Body of pancreas (tissue), 4 donors: ENCODE results near the gene ADAMTS15. TPM values are rescaled to one million over a fixed set of nuclear protein-coding genes. Genes with fewer than 3 reads are reported as not detected.
A peak's percentile ranks its signal among the peaks of the same experiment; 100 is the strongest.

Experiments
- ATAC-seq: fragments of 150-250 bp; one replicate; pipeline ENCODE4 v1.9.1; 2016
- DNase-seq, 4 donors: peaks; one replicate each; pipeline ENCODE4 v3.0.0-alpha.2; 2019
- H3K27ac ChIP-seq, 4 donors: fragments of 200-600 bp; sonication (generic); 1 replicate in 3 of 4; 2 replicates in 1 of 4; pipeline versions ENCODE4 v1.5.1 to v1.6.1; 2016 to 2019; ENCODE audit warnings: mild to moderate bottlenecking in 1 of 4, mixed read lengths in 1 of 4, moderate library complexity in 1 of 4
- H3K27me3 ChIP-seq, 2 donors: fragments of 200-600 bp; sonication (generic); one replicate each; pipeline ENCODE4 v1.6.0; 2016; ENCODE audit warnings: mild to moderate bottlenecking in 1 of 2
- H3K36me3 ChIP-seq, 2 donors: fragments of 200-600 bp; sonication (generic); replicated peaks in 1 of 2; 2 replicates each; pipeline ENCODE4 v1.5.1; 2016; ENCODE audit warnings: low read depth in 2 of 2; ENCODE audit not compliant: insufficient read depth in 1 of 2
- H3K4me1 ChIP-seq: fragments of 200-600 bp; sonication (generic); one replicate; pipeline ENCODE4 v1.6.0; 2016
- H3K4me3 ChIP-seq, 2 donors: fragments of 200-600 bp; sonication (generic); 1 replicate in 1 of 2; 2 replicates in 1 of 2; pipeline ENCODE4 v1.5.1; 2016 to 2019
- H3K9me3 ChIP-seq, 3 donors: fragments of 200-600 bp; sonication (generic); 1 replicate in 2 of 3; 2 replicates in 1 of 3; pipeline ENCODE4 v1.5.1; 2016
- CTCF ChIP-seq, 7 experiments: fragments of 450-650 bp in 4 of 7; fragments of 200-600 bp in 3 of 7; sonication (generic) in 3 of 7; IDR thresholded peaks; one replicate each; pipeline ENCODE4 v1.5.1; 2016 to 2019; ENCODE audit warnings: antibody characterized with exemption in 7 of 7
- POLR2A ChIP-seq, 3 donors: fragments of 450-650 bp; IDR thresholded peaks; one replicate each; pipeline ENCODE4 v1.6.1; 2016; ENCODE audit warnings: antibody characterized with exemption in 3 of 3, mild to moderate bottlenecking in 2 of 3
- WGBS, 2 donors: methylation state at CpG; one replicate each; pipeline ENCODE4 v1.1.5; 2017; 5-methylcytosine and 5-hydroxymethylcytosine counted together
- intact Hi-C: fragments of 100-400 bp; cut with DNase I; formaldehyde crosslinking; loops from one replicate; pipeline ENCODE4 v1.15.1; 2023
- total RNA-seq, 2 donors: library from RNA; depleted of rRNA; stranded (reverse); fragments of >200 nt; gene quantifications; one replicate each; pipeline ENCODE4 v1.1.0, GENCODE V29; 2016

Gene ADAMTS15
- total RNA-seq, 2 donors from 2014 or later = 0.52 to 5.3 TPM

- intact Hi-C loops = no loop called here
- ATAC-seq = no peak
- no peak for DNase-seq
These were observed 67.5 kb downstream of the ADAMTS15 start for GRCh38 chr11:130515829-130516553.

GRCh38 chr11:130516554-130517505 lies 68.4 kb downstream of the ADAMTS15 start:
- no peak for ATAC-seq
- no peak for TF ChIP-seq CTCF (IDR thresholded peaks at IDR 0.05)
- TF ChIP-seq POLR2A (IDR thresholded peaks at IDR 0.05) = no peak
- H3K27ac ChIP-seq = no peak overlapping the region
- no peak for DNase-seq
- whole genome bisulfite sequencing, 2 donors = 89 to 91% methylated on average over 10 of the region's 10 CpGs
- H3K9me3 ChIP-seq = no peaks in the 10 kb centered on the region
- intact Hi-C loops = no loop called here
- no peaks in the 10 kb centered on the region for H3K36me3 ChIP-seq
- H3K4me1 ChIP-seq = peaks cover 1% of the 10 kb centered on the region
- H3K4me3 ChIP-seq = no peak overlapping the region
- no peaks in the 10 kb centered on the region for H3K27me3 ChIP-seq

More at GRCh38 chr11:130515829-130516553, 67.5 kb downstream of the ADAMTS15 start:
- no peaks in the 10 kb centered on the region for H3K27me3 ChIP-seq
- TF ChIP-seq POLR2A (IDR thresholded peaks at IDR 0.05) = no peak
- no peak for TF ChIP-seq CTCF (IDR thresholded peaks at IDR 0.05)
- no peaks in the 10 kb centered on the region for H3K4me1 ChIP-seq
- H3K4me3 ChIP-seq = no peak overlapping the region
- no peaks in the 10 kb centered on the region for H3K9me3 ChIP-seq
- no peaks in the 10 kb centered on the region for H3K36me3 ChIP-seq
- WGBS, 2 donors = 75 to 81% methylated on average over 3 to 4 of the region's 4 CpGs
- H3K27ac ChIP-seq = no peak overlapping the region

- no peak for ATAC-seq
- no peak overlapping the region for H3K4me3 ChIP-seq
- no peaks in the 10 kb centered on the region for H3K9me3 ChIP-seq
- 66 to 88% methylated on average over 4 of the region's 4 CpGs for WGBS, 2 donors
- H3K27ac ChIP-seq = no peak overlapping the region
- DNase-seq = no peak
- H3K4me1 ChIP-seq = peaks cover 8% of the 10 kb centered on the region
- intact Hi-C loops = no loop called here
- TF ChIP-seq POLR2A (IDR thresholded peaks at IDR 0.05) (no peak), CTCF (IDR thresholded peaks at IDR 0.05) (no peak)
- no peaks in the 10 kb centered on the region for H3K27me3 ChIP-seq
- H3K36me3 ChIP-seq = no peaks in the 10 kb centered on the region
These were observed 69.8 kb downstream of the ADAMTS15 start for GRCh38 chr11:130518164-130518680.

GRCh38 chr11:130519128-130519932 lies 70.9 kb downstream of the ADAMTS15 start:
- intact Hi-C loops = no loop called here
- Histone ChIP-seq H3K27ac (peak overlapping the region in 1 of 4 donors; percentile 52), H3K36me3 (no peaks in the 10 kb centered on the region), H3K9me3 (no peaks in the 10 kb centered on the region), H3K27me3 (no peaks in the 10 kb centered on the region), H3K4me3 (no peak overlapping the region), H3K4me1 (peaks cover 8% of the 10 kb centered on the region)
- WGBS, 2 donors = 73 to 85% methylated on average over 11 of the region's 11 CpGs
- DNase-seq (peak in 3 of 4 donors; percentile 60 to 69 (median 64)), ATAC-seq (no peak)
- TF ChIP-seq POLR2A (IDR thresholded peaks at IDR 0.05) (no peak), CTCF (IDR thresholded peaks at IDR 0.05) (no peak)
